Measurements from ENCODE around the gene PROKR1. TPM values are rescaled to one million over a fixed set of nuclear protein-coding genes. Genes with fewer than 3 reads are reported as not detected.
A peak's percentile ranks its signal among the peaks of the same experiment; 100 is the strongest.

The PROKR1 gene
- polyA plus RNA-seq, 2 of the 4 experiments (the other 2 are of a cell fraction) = not detected

DNA sequence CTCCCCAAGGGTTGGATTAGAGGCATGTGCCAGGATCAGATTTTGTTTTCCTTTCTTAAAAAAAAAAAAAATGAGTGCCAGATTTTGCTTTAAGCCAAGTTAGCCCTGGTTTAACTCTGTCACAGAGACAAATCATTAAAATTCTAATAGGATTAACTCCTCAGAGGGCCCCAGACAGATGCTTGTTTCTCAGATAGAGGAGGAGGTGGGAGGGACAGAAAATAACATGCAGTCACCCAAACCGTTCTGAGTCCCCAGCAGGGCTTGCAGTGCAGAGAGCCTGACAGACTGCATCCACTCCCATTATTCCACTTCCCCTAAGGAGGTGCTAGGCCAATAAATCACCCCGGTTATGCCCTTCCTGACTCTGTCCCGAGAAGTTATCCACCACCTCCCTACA is 6.3 kb upstream of the PROKR1 start:
- TF ChIP-seq FOXS1 (CRISPR knock-in tag; IDR thresholded peaks at IDR 0.05) (no peak), EHMT2 (IDR thresholded peaks at IDR 0.05; ENCODE audit: low read depth) (no peak), HEYL (CRISPR knock-in tag; IDR thresholded peaks at IDR 0.05) (no peak), NR3C1 (IDR thresholded peaks at IDR 0.05) (no peak), POLR2AphosphoS2 (conservative IDR thresholded peaks at IDR 0.05; ENCODE audit: low read length) (no peak), JUNB (IDR thresholded peaks at IDR 0.05) (no peak), ZNF302 (CRISPR knock-in tag; IDR thresholded peaks at IDR 0.05) (no peak), RFX5 (IDR thresholded peaks at IDR 0.05) (no peak), RARB (CRISPR knock-in tag; IDR thresholded peaks at IDR 0.05) (no peak), CEBPB (IDR thresholded peaks at IDR 0.05) (no peak), TFCP2L1 (CRISPR knock-in tag; IDR thresholded peaks at IDR 0.05) (no peak), POLR2A (IDR thresholded peaks at IDR 0.05; ENCODE audit: low read length) (no peak), ESRRA (IDR thresholded peaks at IDR 0.05; ENCODE audit: borderline replicate concordance, low read length) (no peak)
- TF ChIP-seq, protein P1, sequence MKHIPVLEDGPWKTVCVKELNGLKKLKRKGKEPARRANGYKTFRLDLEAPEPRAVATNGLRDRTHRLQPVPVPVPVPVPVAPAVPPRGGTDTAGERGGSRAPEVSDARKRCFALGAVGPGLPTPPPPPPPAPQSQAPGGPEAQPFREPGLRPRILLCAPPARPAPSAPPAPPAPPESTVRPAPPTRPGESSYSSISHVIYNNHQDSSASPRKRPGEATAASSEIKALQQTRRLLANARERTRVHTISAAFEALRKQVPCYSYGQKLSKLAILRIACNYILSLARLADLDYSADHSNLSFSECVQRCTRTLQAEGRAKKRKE (CRISPR knock-in tag; IDR thresholded peaks at IDR 0.05; ENCODE audit: low read depth) = no peak
- TF ChIP-seq, protein P2, sequence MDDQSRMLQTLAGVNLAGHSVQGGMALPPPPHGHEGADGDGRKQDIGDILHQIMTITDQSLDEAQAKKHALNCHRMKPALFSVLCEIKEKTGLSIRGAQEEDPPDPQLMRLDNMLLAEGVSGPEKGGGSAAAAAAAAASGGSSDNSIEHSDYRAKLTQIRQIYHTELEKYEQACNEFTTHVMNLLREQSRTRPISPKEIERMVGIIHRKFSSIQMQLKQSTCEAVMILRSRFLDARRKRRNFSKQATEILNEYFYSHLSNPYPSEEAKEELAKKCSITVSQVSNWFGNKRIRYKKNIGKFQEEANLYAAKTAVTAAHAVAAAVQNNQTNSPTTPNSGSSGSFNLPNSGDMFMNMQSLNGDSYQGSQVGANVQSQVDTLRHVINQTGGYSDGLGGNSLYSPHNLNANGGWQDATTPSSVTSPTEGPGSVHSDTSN (IDR thresholded peaks at IDR 0.05) = no peak
- TF ChIP-seq, protein P3, sequence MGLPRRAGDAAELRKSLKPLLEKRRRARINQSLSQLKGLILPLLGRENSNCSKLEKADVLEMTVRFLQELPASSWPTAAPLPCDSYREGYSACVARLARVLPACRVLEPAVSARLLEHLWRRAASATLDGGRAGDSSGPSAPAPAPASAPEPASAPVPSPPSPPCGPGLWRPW (IDR thresholded peaks at IDR 0.05) = no peak
- TF ChIP-seq, protein P4, sequence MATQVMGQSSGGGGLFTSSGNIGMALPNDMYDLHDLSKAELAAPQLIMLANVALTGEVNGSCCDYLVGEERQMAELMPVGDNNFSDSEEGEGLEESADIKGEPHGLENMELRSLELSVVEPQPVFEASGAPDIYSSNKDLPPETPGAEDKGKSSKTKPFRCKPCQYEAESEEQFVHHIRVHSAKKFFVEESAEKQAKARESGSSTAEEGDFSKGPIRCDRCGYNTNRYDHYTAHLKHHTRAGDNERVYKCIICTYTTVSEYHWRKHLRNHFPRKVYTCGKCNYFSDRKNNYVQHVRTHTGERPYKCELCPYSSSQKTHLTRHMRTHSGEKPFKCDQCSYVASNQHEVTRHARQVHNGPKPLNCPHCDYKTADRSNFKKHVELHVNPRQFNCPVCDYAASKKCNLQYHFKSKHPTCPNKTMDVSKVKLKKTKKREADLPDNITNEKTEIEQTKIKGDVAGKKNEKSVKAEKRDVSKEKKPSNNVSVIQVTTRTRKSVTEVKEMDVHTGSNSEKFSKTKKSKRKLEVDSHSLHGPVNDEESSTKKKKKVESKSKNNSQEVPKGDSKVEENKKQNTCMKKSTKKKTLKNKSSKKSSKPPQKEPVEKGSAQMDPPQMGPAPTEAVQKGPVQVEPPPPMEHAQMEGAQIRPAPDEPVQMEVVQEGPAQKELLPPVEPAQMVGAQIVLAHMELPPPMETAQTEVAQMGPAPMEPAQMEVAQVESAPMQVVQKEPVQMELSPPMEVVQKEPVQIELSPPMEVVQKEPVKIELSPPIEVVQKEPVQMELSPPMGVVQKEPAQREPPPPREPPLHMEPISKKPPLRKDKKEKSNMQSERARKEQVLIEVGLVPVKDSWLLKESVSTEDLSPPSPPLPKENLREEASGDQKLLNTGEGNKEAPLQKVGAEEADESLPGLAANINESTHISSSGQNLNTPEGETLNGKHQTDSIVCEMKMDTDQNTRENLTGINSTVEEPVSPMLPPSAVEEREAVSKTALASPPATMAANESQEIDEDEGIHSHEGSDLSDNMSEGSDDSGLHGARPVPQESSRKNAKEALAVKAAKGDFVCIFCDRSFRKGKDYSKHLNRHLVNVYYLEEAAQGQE (IDR thresholded peaks at IDR 0.05) = no peak
- whole genome bisulfite sequencing (ENCODE audit: missing lambda C conversion rate) = 9% methylated on average over 3 of the region's 3 CpGs
- ChIA-PET POLR2A (no interaction called here), CTCF (no interaction called here)
- Histone ChIP-seq H3K27ac (no peak overlapping the region), H3K4me2 (no peak overlapping the region), H3K9me3 (peaks cover 11% of the 10 kb centered on the region; the same call in 1 of the 3 replicates), H3K4me1 (no peaks in the 10 kb centered on the region), H3K4me3 (no peak overlapping the region)
- ATAC-seq (no peak), DNase-seq (ENCODE audit: low read depth in 1 of 2, low spot score in 1 of 2) (no peak), FAIRE-seq (no peak)

DNA sequence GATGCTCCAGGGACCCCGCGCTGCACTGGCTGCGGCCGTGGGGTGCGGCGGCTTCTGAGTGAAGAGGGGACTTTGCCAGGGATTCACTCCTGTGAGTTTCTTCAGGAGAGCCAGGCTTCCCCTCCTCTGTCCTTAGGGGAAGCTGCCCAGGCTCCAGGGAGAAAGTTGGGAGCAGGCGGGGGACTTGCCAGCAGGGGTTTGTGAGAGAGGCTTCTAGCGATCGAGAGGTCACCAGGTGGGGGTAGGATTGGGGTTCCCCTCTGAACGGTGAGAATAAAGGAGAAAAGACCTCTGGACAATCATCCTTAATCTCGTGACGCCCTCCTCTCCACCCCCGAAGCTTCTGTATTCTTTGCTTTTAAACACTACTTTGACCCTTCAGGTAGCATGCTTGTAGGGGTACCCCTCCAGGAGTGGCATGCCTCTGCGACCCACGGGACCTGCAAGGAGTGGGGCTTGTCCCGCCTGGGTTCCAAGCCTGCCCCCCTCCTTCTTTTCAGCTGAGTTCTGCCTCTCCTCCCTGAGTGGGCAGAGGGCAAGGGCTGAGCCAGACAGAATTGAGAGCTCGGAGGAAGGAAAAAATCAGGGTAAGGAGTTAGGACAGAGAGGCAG is 601 bp downstream of the PROKR1 start:
- TF ChIP-seq FOSB (CRISPR knock-in tag; IDR thresholded peaks at IDR 0.05) = no peak
- no peak for TF ChIP-seq TFCP2L1 (CRISPR knock-in tag; IDR thresholded peaks at IDR 0.05)
- TF ChIP-seq JUN (IDR thresholded peaks at IDR 0.05) = no peak
- no peak for TF ChIP-seq EP300 (IDR thresholded peaks at IDR 0.05)
- no peak for TF ChIP-seq MYC (IDR thresholded peaks at IDR 0.05; ENCODE audit: borderline replicate concordance, low read length)
- no peak for TF ChIP-seq HOXB5 (CRISPR knock-in tag; IDR thresholded peaks at IDR 0.05)
- TF ChIP-seq, protein P5, sequence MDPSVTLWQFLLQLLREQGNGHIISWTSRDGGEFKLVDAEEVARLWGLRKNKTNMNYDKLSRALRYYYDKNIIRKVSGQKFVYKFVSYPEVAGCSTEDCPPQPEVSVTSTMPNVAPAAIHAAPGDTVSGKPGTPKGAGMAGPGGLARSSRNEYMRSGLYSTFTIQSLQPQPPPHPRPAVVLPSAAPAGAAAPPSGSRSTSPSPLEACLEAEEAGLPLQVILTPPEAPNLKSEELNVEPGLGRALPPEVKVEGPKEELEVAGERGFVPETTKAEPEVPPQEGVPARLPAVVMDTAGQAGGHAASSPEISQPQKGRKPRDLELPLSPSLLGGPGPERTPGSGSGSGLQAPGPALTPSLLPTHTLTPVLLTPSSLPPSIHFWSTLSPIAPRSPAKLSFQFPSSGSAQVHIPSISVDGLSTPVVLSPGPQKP (IDR thresholded peaks at IDR 0.05; ENCODE audit: low read depth, low read length) = no peak
- TF ChIP-seq SREBF2 (IDR thresholded peaks at IDR 0.05) = no peak
- no peak for TF ChIP-seq KDM5A (IDR thresholded peaks at IDR 0.05)
- no peak for TF ChIP-seq ESRRA (IDR thresholded peaks at IDR 0.05; ENCODE audit: borderline replicate concordance, low read length)
- TF ChIP-seq MAZ (IDR thresholded peaks at IDR 0.05; ENCODE audit: borderline replicate concordance, low read depth, low read length) = no peak
- no peak for TF ChIP-seq NFE2L2 (conservative IDR thresholded peaks at IDR 0.05; ENCODE audit: low read length)
- no peak for TF ChIP-seq CBX8 (IDR thresholded peaks at IDR 0.05)
- TF ChIP-seq CHD2 (IDR thresholded peaks at IDR 0.05; ENCODE audit: low read length, partially characterized antibody) = no peak
- Histone ChIP-seq H3K4me3 (peak overlapping the region; percentile 57), H3K27ac (peak overlapping the region in 1 of 2 experiments; percentile 66; a peak in 2 of 6 replicates), H3K4me1 (peaks cover 9% of the 10 kb centered on the region; the same call in 1 of the 3 replicates), H3K9me3 (peaks cover 19% of the 10 kb centered on the region; the same call in 2 of the 3 replicates), H3K4me2 (peak overlapping the region; percentile 100)
- DNase-seq (ENCODE audit: low read depth in 1 of 2, low spot score in 1 of 2) = no peak
- ATAC-seq = peak; percentile 4 to 31; a peak in 4 of 6 replicates
- no peak for FAIRE-seq
- WGBS (ENCODE audit: missing lambda C conversion rate) = 12% methylated on average over 17 of the region's 17 CpGs
- ChIA-PET CTCF (interaction anchor here (1.8 to 4.6 kb wide), 2 partner anchors 15 to 156 kb away, joined by 5 to 15 read pairs; no protein-coding TSS in a partner anchor), POLR2A (no interaction called here)
